CD4-positive, alpha-beta T cell treated with Interleukin-4 for 4 hours (primary cell): Measurements from ENCODE around the gene AEN.
A peak's percentile ranks its signal among the peaks of the same experiment; 100 is the strongest.
"Not testable (repeated sequence)": the region's sequence is repeated elsewhere in the genome, so short reads cannot be mapped to it uniquely, and the experiment has no call there.

Experiments used
- DNase-seq: peaks from one replicate; pipeline ENCODE4 v3.0.0-alpha.2; 2020

AEN gene

GRCh38 chr15:88615303-88616107, 5.6 kb upstream of the AEN start:
- DNase-seq, result no peak

DNA sequence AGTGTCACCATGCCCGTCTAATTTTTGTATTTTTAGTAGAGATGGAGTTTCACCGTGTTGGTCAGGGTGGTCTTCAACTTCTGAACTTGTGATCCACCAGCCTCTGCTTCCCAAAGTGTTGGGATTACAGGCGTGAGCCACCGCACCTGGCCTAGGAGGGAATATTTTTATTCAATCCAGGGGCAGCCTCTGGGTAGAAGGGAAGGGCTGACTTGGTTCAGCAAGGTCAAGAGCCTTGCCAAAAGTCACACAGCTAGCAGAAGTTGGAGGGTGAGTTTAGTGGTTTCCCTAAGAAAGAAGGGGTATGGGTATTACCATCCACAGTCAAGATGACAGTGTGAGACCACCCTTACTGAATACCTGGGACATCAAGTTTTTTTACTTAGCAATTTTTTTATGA, 4.9 kb upstream of the AEN start:
- DNase-seq, result no peak

- no peak for DNase-seq
These were observed 4.0 kb upstream of the AEN start for GRCh38 chr15:88617031-88617722.

GRCh38 chr15:88617790-88618189, 3.4 kb upstream of the AEN start:
- DNase-seq, result no peak

DNA sequence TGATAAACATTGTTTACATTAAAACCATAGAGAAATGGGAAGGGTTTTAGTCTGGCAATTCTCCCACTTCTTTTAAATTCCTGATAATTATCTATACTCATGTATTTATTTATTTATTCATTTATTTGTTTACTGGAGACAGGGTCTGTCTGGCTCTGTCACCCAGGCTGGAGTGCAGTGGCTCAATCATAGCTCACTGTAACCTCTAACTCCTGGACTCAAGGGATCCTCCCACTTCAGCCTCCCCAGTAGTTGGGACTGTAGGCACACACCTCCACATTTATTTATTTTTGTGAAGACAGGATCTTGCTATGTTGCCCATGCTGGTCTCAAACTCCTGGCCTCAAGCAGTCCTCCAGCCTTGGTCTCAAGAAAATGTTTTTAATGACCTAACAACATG, 2.5 kb upstream of the AEN start:
- DNase-seq, result no peak

DNA sequence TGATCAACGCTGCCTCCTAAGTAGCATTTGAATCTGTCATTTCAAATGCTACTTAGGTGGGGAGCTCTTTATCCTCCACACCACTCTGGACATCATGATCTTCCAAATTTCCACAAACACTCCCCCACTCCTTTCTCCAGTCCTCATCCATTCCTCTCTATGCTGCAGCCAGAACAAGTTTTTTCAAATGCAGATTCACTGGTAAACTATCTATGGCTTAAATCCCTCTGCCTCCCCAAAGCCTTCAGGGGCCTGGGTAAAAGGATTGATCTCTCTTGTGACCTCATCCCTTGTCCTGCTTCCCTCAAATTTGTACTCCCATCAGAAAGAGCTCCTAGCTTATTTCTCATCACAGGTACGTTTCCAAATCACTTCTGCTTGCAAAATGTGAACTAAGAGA, 1.3 kb upstream of the AEN start:
- no peak for DNase-seq

- DNase-seq, result peak; percentile 76
These were observed 857 bp downstream of the AEN start for GRCh38 chr15:88621789-88622604.

DNA sequence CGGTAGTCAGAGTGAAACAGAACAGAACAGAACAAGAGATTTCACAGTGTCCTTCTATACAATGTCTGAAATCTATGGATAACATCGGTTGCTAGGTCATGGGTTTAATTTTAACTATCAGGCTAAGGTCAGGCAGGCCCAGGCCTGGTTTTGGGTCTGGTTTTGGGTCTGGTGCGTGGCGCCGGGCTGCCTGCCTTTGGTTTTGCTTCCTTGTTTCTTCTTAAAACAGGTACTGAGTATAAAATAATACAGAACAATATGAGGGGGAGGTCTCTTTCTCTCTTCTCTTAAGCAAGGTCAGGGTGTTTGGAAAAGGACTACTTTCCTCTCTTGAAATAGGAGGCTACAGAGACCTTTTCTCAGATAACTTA, 1.4 kb downstream of the AEN start:
- DNase-seq, result no peak

DNA sequence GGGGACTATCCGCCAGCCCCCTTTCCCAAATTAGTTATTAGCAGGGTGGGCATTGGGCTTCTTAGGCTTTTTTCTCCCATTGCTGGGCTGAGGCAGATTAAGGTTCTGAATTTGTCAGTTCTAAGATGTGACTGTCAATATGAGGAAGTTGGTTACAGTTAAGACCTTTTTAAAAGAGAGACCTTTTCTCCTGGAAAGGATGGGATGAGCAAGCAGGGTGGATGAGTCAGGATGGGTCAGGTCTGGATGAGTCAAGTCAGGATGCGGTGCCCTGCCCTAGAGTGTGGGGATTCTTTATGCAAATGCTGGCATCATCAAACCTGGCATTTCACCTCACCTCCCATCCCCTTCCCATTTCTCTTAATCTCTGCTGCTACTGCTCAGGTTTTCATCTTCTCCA, 1.9 kb downstream of the AEN start:
- DNase-seq, result peak; percentile 62

GRCh38 chr15:88623632-88624031, 2.5 kb downstream of the AEN start:
- DNase-seq, result no peak

GRCh38 chr15:88624156-88624970, 3.2 kb downstream of the AEN start:
- DNase-seq, result peak; percentile 69

DNA sequence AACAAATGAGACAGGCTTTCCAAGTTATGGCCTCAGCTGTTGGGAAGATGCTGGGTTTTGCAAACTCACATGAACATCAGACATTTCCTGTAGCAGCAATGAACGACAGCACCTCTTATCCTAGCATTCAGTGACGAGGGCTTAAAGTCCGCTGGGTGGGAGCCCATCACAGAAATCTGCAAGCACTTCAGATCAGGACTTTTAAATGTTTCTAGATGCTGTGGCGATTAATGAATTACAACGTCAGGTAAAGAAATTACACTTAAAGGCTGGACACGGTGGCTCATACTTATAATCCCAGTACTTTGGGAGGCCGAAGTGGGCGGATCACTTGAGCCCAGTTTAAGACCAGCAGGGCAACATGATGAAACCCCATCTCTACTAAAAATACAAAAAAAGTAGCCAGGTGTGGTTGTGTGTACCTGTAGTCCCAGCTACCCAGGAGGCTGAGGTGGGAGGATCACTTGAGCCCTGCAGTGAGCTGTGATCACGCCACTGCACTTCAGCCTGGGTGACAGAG, 3.9 kb downstream of the AEN start:
- DNase-seq, result no peak

- DNase-seq, result no peak
These were observed 5.0 kb downstream of the AEN start for GRCh38 chr15:88625943-88626741.

- peak; percentile 94 for DNase-seq
These were observed 6.3 kb downstream of the AEN start for GRCh38 chr15:88627463-88627862.

DNA sequence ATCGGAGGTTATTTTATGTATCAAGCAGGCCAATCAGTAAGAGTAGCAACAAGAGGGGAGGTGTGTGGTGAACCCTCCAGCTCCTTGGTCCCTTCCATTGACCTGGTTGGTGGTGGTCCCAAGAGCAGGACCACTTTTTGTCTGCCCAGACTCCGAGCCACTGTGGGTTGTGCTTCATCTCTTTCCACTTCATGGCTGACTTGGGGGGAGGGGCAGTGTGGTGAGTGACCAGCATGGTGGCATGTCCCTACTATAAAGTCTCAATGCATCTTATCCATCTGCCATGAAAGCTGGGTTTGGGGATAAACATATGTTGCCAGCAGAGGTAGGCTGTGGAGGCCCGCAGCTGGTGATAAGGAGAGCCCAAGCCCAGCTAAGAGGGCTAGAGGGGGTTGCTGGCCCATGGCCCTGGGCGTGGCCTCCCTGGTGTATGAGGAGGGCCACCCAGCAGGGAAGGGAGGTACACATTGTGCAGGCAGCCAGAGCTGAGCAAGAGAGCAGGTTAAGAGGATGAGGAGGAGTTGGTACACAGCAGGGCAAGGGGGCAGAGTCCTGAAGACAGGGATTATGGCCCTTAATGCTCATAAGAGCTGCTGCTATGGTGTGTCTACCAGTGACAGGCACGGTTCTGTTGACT, 7.0 kb downstream of the AEN start:
- no peak for DNase-seq

DNA sequence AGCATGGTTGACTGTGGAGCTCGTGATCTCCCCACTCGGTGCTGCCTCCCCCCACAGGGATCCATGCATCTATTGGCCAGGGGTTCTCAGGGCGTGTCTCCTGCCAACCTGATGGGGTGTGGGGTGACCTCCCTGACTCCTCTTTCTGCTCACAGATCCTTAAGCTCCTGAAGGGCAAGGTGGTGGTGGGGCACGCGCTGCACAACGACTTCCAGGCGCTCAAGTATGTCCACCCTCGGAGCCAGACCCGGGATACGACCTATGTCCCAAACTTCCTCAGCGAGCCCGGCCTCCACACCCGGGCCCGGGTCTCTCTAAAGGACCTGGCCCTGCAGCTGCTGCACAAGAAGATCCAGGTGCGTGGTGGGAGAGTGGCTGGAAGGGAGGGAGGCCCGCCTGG, 7.9 kb downstream of the AEN start:
- DNase-seq, result no peak

DNA sequence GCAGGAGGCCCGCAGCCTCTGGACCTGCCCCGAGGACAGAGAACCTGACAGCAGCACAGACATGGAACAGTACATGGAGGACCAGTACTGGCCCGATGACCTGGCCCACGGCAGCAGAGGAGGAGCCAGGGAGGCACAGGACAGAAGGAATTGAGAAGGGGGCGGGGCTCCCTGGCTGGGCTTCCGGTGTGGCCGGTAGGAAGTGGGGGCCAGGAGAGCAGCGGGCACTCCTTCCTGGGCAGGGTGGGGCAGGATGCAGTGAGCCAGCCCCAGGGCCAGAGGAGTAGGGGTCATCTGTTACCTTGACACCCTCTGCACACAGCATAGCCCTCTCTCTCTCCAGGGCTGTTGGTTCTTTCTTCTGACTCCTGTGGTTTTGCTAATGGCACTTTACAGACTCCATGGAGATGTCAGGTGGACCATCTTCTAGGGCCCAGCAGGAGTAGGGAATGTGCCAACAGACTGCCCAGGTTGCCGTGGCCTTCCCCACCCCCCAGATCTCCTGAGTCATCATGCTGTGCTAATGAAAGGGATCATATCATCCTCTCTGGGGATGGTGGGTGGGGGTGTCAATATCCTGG, 9.1 kb downstream of the AEN start:
- no peak for DNase-seq

DNA sequence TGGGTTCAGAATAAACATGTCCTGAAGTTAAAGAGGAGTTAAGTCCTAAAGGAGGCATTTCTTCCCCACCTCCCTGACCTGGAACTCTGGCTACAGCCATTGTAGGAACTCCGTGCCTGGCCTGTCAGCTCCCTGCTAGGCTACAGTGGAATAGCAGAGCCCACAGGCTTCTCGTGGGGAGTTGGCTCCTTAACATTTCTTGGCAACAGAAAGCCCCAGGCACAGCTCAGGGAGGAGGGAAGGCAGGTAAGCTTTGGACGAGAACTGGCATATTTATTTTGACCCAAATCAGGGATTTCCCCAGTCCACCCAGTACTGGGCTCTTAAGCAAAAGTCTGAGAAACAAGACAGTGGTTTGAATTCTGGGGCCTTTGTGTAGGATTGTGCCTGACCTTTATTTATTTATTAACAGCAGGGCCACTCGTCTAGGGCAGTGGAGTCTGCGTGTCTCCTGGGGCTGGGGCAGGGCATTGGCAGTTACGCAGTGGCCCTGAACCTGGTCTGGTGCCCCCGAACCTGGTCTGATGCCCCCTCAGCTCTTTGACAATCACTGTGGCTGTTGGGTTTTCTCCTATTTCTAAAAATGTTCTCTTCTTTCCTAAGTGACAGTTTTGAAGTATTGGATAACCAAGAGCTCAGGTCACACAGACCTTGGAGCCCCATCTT, 9.8 kb downstream of the AEN start:
- no peak for DNase-seq

DNA sequence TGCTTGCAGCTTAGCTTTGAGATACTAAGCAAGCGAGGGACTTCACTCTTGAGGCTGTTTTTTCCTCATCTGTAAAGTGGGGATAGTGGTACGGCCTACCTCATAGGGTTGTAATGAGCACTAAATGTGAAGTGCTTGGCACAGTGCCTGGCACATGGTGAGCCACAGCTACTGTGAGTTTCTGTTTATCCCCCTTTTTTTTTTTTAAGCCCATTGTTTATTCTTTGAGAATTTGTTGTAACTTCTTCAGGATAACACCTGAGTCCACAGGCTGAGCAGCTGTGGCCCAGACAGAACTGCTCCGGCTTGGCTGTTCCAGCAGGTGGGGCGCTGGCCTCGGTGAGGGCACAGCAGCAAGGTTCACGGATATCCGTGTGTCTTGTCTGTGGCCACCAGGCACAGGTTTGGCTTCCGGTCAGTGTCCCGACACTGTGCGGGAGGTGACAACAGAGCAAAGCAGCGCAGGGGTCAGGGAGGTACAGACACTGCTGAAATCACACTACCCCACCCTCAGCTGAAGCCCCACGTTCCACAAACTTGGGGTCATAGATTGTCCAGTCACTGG, 10.4 kb downstream of the AEN start:
- DNase-seq, result no peak

GRCh38 chr15:88632797-88633196, 11.7 kb downstream of the AEN start:
- DNase-seq, result not testable (repeated sequence)
